Measurements from ENCODE around the gene TMEM212.

GRCh38 chr3:171906951-171907676 is 64.0 kb downstream of the TMEM212 start:
- TF ChIP-seq CTCF (IDR thresholded peaks at IDR 0.05) (no peak), POLR2A (IDR thresholded peaks at IDR 0.05) (no peak)
